WTC11 (cell line): Measurements from ENCODE around the gene SLC25A22. TPM values are rescaled to one million over a fixed set of nuclear protein-coding genes. Genes with fewer than 3 reads are reported as not detected.

Experiments used
- AFF4 ChIP-seq: sonication (generic); formaldehyde crosslinking; IDR thresholded peaks from 2 replicates; pipeline ENCODE4 v1.8.1; 2023; ENCODE audit warnings: mild to moderate bottlenecking, missing genetic modification reagents, borderline replicate concordance
- ATF1 ChIP-seq: sonication (generic); formaldehyde crosslinking; IDR thresholded peaks from 2 replicates; pipeline ENCODE4 v1.8.1; 2023; ENCODE audit warnings: mild to moderate bottlenecking, moderate library complexity, missing genetic modification reagents
- CREM ChIP-seq: sonication (generic); formaldehyde crosslinking; IDR thresholded peaks from 2 replicates; pipeline ENCODE4 v1.8.1; 2022; ENCODE audit warnings: mild to moderate bottlenecking, missing genetic modification reagents, moderate library complexity
- JUN ChIP-seq: sonication (generic); formaldehyde crosslinking; IDR thresholded peaks from 2 replicates; pipeline ENCODE4 v1.8.0; 2023; ENCODE audit warnings: mild to moderate bottlenecking, missing genetic modification reagents
- MXD4 ChIP-seq: fragments of 250-450 bp; sonication (Bioruptor Pico); IDR thresholded peaks from 2 replicates; pipeline ENCODE4 v1.8.0; 2021; ENCODE audit warnings: mild to moderate bottlenecking, moderate library complexity, borderline replicate concordance
- RELA ChIP-seq: sonication (generic); formaldehyde crosslinking; IDR thresholded peaks from 2 replicates; pipeline ENCODE4 v1.8.1; 2022; ENCODE audit warnings: missing genetic modification reagents, mild to moderate bottlenecking, borderline replicate concordance
- SMAD4 ChIP-seq: sonication (generic); formaldehyde crosslinking; IDR thresholded peaks from 2 replicates; pipeline ENCODE4 v1.8.0; 2022; ENCODE audit warnings: mild to moderate bottlenecking, missing genetic modification reagents
- TEAD1 ChIP-seq: sonication (generic); formaldehyde crosslinking; IDR thresholded peaks from 2 replicates; pipeline ENCODE4 v1.8.0; 2022; ENCODE audit warnings: mild to moderate bottlenecking, missing genetic modification reagents
- TP53 ChIP-seq: sonication (generic); formaldehyde crosslinking; IDR thresholded peaks from 2 replicates; pipeline ENCODE4 v1.8.1; 2023; ENCODE audit warnings: mild to moderate bottlenecking, missing genetic modification reagents
- ZBTB21 ChIP-seq: sonication (generic); formaldehyde crosslinking; IDR thresholded peaks from 2 replicates; pipeline ENCODE4 v1.8.1; 2023; ENCODE audit warnings: mild to moderate bottlenecking, missing genetic modification reagents, borderline replicate concordance
- ZNF232 ChIP-seq: sonication (generic); formaldehyde crosslinking; IDR thresholded peaks from 2 replicates; pipeline ENCODE4 v1.8.0; 2022; ENCODE audit warnings: mild to moderate bottlenecking, missing genetic modification reagents
- ZNF317 ChIP-seq: sonication (generic); formaldehyde crosslinking; IDR thresholded peaks from 2 replicates; pipeline ENCODE4 v1.8.1; 2023; ENCODE audit warnings: low read depth, mild to moderate bottlenecking, moderate library complexity, missing genetic modification reagents, borderline replicate concordance
- ZNF532 ChIP-seq: fragments of 250-450 bp; sonication (Bioruptor Pico); IDR thresholded peaks from 2 replicates; pipeline ENCODE4 v1.9.0; 2021; ENCODE audit warnings: mild to moderate bottlenecking, borderline replicate concordance
- total RNA-seq: library from RNA; stranded (reverse); gene quantifications from 3 replicates; pipeline ENCODE4 v1.2.3, GENCODE V29; 2021
- TF ChIP-seq, protein P1 (sequence below): sonication (generic); formaldehyde crosslinking; IDR thresholded peaks from 2 replicates; pipeline ENCODE4 v1.8.0; 2022; ENCODE audit warnings: mild to moderate bottlenecking, missing genetic modification reagents
- TF ChIP-seq, protein P2 (sequence below): sonication (generic); formaldehyde crosslinking; IDR thresholded peaks from 2 replicates; pipeline ENCODE4 v1.8.0; 2022; ENCODE audit warnings: mild to moderate bottlenecking, missing genetic modification reagents
- TF ChIP-seq, protein P3 (sequence below): fragments of 250-450 bp; sonication (Bioruptor Pico); conservative IDR thresholded peaks from 2 replicates; pipeline ENCODE4 v1.9.0; 2021; ENCODE audit warnings: mild to moderate bottlenecking
- TF ChIP-seq, protein P4 (sequence below): sonication (generic); formaldehyde crosslinking; IDR thresholded peaks from 2 replicates; pipeline ENCODE4 v1.8.1; 2022; ENCODE audit warnings: mild to moderate bottlenecking, moderate library complexity, missing genetic modification reagents
- TF ChIP-seq, protein P5 (sequence below): sonication (generic); formaldehyde crosslinking; IDR thresholded peaks from 2 replicates; pipeline ENCODE4 v1.8.0; 2022; ENCODE audit warnings: missing genetic modification reagents

The SLC25A22 gene
- total RNA-seq, 1 experiment from 2014 or later, result 44.8 TPM

DNA sequence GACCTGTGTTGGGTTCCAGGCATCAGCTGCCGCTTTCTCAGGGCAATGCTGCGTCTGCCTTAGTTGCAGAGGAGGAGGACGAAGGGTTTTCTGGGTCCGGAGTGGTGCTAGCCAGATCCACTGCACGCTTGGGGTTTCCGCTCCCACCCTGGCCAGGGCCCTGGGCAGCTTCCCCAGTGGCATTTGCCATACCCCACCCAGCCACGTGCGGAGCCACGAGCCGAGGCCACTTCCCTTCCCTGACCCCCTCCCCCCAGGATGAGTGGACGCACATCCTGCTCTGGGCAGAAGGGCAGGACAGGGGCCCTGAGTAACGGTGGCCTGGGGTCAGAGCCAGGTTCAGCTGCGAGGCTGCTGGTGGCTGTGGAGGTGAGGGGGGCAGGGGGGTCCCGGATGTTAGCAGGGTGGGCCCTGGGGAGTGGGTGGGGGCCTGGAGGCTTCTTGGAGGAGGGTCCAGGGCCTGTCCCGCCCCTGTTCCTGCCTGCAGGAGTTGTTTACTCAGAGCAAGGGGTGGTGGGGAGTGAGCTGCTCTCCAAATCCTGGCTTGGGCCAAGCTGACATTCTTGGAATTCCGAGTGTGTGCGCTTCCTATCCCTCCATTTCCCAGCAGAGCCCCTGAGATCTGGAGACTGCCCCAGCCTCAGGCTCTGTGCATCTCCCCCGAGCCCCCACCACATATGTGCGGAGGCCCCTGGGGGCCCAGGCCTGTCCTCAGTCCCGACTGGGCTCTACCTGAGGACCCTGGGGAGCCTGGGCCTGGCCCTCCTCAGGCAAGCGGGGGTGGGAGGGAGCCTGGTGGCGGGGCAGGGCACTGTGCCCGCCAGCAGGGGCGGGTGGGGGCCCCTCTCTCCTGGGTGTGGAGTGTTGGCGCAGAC is 46.0 kb upstream of the SLC25A22 start (continued):
- TF ChIP-seq, protein P1, sequence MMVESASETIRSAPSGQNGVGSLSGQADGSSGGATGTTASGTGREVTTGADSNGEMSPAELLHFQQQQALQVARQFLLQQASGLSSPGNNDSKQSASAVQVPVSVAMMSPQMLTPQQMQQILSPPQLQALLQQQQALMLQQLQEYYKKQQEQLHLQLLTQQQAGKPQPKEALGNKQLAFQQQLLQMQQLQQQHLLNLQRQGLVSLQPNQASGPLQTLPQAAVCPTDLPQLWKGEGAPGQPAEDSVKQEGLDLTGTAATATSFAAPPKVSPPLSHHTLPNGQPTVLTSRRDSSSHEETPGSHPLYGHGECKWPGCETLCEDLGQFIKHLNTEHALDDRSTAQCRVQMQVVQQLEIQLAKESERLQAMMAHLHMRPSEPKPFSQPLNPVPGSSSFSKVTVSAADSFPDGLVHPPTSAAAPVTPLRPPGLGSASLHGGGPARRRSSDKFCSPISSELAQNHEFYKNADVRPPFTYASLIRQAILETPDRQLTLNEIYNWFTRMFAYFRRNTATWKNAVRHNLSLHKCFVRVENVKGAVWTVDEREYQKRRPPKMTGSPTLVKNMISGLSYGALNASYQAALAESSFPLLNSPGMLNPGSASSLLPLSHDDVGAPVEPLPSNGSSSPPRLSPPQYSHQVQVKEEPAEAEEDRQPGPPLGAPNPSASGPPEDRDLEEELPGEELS (CRISPR knock-in tag), result peak; percentile 85
- TF ChIP-seq, protein P2, sequence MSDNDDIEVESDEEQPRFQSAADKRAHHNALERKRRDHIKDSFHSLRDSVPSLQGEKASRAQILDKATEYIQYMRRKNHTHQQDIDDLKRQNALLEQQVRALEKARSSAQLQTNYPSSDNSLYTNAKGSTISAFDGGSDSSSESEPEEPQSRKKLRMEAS (CRISPR knock-in tag), result peak; percentile 87
- no peak for TF ChIP-seq AFF4
- peak; percentile 11; the same call in 1 of the 2 replicates for TF ChIP-seq RELA (CRISPR knock-in tag)
- no peak for TF ChIP-seq MXD4 (CRISPR knock-in tag)
- TF ChIP-seq, protein P3, sequence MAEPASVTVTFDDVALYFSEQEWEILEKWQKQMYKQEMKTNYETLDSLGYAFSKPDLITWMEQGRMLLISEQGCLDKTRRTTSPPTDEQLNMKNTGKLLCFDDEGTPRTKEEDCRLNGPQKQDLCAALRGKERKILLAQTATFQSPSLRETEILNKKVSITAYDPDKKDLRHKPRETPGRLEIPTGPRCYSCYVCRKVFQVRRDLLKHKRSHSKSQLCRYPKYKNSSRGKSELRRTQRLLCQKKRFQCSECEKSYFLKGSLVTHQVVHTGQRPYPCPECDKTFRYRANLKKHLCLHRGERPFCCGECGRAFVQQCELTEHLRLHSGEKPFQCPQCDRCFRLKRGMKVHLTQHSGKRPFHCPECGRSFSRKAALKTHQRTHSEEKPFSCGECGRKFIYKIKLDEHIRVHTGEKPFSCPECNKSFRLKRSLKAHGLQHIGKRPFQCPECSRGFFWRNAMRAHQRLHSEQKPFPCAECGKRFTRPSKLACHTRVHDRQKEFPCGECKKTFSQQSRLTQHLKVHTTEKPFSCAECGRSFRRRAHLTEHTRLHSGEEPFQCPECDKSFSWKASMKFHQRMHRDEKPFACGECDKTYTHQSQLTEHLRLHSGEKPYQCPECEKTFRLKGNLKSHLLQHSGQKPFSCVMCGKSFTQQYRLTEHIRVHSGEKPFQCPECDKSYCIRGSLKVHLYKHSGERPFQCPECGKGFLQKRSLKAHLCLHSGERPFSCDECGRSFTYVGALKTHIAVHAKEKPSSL (CRISPR knock-in tag), result no peak
- no peak for TF ChIP-seq JUN
- TF ChIP-seq TP53 (CRISPR knock-in tag), result no peak
- no peak for TF ChIP-seq CREM
- TF ChIP-seq, protein P4, sequence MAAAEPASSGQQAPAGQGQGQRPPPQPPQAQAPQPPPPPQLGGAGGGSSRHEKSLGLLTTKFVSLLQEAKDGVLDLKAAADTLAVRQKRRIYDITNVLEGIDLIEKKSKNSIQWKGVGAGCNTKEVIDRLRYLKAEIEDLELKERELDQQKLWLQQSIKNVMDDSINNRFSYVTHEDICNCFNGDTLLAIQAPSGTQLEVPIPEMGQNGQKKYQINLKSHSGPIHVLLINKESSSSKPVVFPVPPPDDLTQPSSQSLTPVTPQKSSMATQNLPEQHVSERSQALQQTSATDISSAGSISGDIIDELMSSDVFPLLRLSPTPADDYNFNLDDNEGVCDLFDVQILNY (CRISPR knock-in tag), result no peak
- TF ChIP-seq ZNF317, result no peak
- no peak for TF ChIP-seq ZNF232 (CRISPR knock-in tag)
- TF ChIP-seq ZBTB21, result no peak
- no peak for TF ChIP-seq ATF1 (CRISPR knock-in tag)
- TF ChIP-seq, protein P5, sequence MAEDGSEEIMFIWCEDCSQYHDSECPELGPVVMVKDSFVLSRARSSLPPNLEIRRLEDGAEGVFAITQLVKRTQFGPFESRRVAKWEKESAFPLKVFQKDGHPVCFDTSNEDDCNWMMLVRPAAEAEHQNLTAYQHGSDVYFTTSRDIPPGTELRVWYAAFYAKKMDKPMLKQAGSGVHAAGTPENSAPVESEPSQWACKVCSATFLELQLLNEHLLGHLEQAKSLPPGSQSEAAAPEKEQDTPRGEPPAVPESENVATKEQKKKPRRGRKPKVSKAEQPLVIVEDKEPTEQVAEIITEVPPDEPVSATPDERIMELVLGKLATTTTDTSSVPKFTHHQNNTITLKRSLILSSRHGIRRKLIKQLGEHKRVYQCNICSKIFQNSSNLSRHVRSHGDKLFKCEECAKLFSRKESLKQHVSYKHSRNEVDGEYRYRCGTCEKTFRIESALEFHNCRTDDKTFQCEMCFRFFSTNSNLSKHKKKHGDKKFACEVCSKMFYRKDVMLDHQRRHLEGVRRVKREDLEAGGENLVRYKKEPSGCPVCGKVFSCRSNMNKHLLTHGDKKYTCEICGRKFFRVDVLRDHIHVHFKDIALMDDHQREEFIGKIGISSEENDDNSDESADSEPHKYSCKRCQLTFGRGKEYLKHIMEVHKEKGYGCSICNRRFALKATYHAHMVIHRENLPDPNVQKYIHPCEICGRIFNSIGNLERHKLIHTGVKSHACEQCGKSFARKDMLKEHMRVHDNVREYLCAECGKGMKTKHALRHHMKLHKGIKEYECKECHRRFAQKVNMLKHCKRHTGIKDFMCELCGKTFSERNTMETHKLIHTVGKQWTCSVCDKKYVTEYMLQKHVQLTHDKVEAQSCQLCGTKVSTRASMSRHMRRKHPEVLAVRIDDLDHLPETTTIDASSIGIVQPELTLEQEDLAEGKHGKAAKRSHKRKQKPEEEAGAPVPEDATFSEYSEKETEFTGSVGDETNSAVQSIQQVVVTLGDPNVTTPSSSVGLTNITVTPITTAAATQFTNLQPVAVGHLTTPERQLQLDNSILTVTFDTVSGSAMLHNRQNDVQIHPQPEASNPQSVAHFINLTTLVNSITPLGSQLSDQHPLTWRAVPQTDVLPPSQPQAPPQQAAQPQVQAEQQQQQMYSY (CRISPR knock-in tag), result no peak
- TF ChIP-seq SMAD4, result no peak
- TF ChIP-seq ZNF532 (CRISPR knock-in tag), result no peak
- peak; percentile 99; the same call in 1 of the 2 replicates for TF ChIP-seq TEAD1 (CRISPR knock-in tag)
